HepG2 (cell line): Measurements from ENCODE around the gene ZCCHC3. TPM values are rescaled to one million over a fixed set of nuclear protein-coding genes. Genes with fewer than 3 reads are reported as not detected.

Experiments
- E2F1 ChIP-seq: sonication (generic); formaldehyde crosslinking; IDR thresholded peaks from 2 replicates; pipeline ENCODE4 v1.5.0; 2020; ENCODE audit warnings: missing genetic modification reagents
- FOXA3 ChIP-seq: IDR thresholded peaks from 2 replicates; pipeline ENCODE4 v1.6.1; 2016; ENCODE audit warnings: missing genetic modification reagents, missing compliant biosample characterization
- GFI1 ChIP-seq: sonication (generic); formaldehyde crosslinking; IDR thresholded peaks from 2 replicates; pipeline ENCODE4 v1.5.0; 2020; ENCODE audit warnings: missing genetic modification reagents, mild to moderate bottlenecking, borderline replicate concordance
- HNF1A ChIP-seq, 2 experiments: sonication (generic) in 1 of 2; formaldehyde crosslinking in 1 of 2; IDR thresholded peaks; 2 replicates each; pipeline versions ENCODE4 v1.4.0 to v1.6.1; 2016 to 2020; ENCODE audit warnings: borderline replicate concordance in 1 of 2, low read depth in 1 of 2, mild to moderate bottlenecking in 1 of 2, missing genetic modification reagents in 1 of 2
- KLF13 ChIP-seq: sonication (generic); formaldehyde crosslinking; IDR thresholded peaks from 2 replicates; pipeline ENCODE4 v1.4.0; 2020; ENCODE audit warnings: mild to moderate bottlenecking, missing genetic modification reagents
- NFKBIZ ChIP-seq: IDR thresholded peaks from 2 replicates; pipeline ENCODE4 v1.6.1; 2018; ENCODE audit warnings: missing genetic modification reagents, missing compliant biosample characterization
- SCMH1 ChIP-seq: sonication (generic); formaldehyde crosslinking; IDR thresholded peaks from 2 replicates; pipeline ENCODE4 v1.9.0; 2021; ENCODE audit warnings: missing genetic modification reagents, mild to moderate bottlenecking, borderline replicate concordance
- ZBTB3 ChIP-seq: sonication (generic); formaldehyde crosslinking; IDR thresholded peaks from 2 replicates; pipeline ENCODE4 v1.4.0; 2020; ENCODE audit warnings: low read depth, mild to moderate bottlenecking, moderate library complexity, missing genetic modification reagents, borderline replicate concordance
- ZBTB8A ChIP-seq: sonication (generic); formaldehyde crosslinking; IDR thresholded peaks from 2 replicates; pipeline ENCODE4 v1.4.0; 2020; ENCODE audit warnings: mild to moderate bottlenecking, low read depth, missing genetic modification reagents, borderline replicate concordance
- ZNF264 ChIP-seq: sonication (generic); formaldehyde crosslinking; IDR thresholded peaks from 2 replicates; pipeline ENCODE4 v1.4.0; 2020; ENCODE audit warnings: missing genetic modification reagents
- ZNF367 ChIP-seq: sonication (generic); formaldehyde crosslinking; IDR thresholded peaks from 2 replicates; pipeline ENCODE4 v1.4.0; 2020; ENCODE audit warnings: missing genetic modification reagents, borderline replicate concordance
- ZNF572 ChIP-seq: sonication (generic); formaldehyde crosslinking; IDR thresholded peaks from 2 replicates; pipeline ENCODE4 v1.5.1; 2020; ENCODE audit warnings: mild to moderate bottlenecking, missing genetic modification reagents
- ZNF652 ChIP-seq: IDR thresholded peaks from 2 replicates; pipeline ENCODE4 v1.6.1; 2016; ENCODE audit warnings: low read depth, borderline replicate concordance
- ZNF678 ChIP-seq: sonication (generic); formaldehyde crosslinking; IDR thresholded peaks from 2 replicates; pipeline ENCODE4 v1.4.0; 2020; ENCODE audit warnings: mild to moderate bottlenecking, missing genetic modification reagents
- ZNF691 ChIP-seq: sonication (generic); formaldehyde crosslinking; IDR thresholded peaks from 2 replicates; pipeline ENCODE4 v1.4.0; 2020; ENCODE audit warnings: missing genetic modification reagents, low read depth, mild to moderate bottlenecking, borderline replicate concordance
- polyA plus RNA-seq, 8 experiments: library from polyadenylated mRNA; depleted of rRNA in 3 of 8; stranded (reverse) in 7 of 8; unstranded in 1 of 8; fragments of >200 nt; fragmentation: Illumina TruSeq in 4 of 8; extraction: Trizol in 4 of 8; gene quantifications; 2 replicates each; pipeline versions ENCODE4 v1.2.1 to v1.2.3, GENCODE V29; 2011 to 2016; ENCODE audit warnings: low read depth in 4 of 8, missing spikeins in 1 of 8, mixed read lengths in 1 of 8; ENCODE audit not compliant: insufficient read depth in 1 of 8
- total RNA-seq, 5 experiments: library from RNA; depleted of rRNA; stranded (reverse); fragments of >200 nt; fragmentation: Illumina TruSeq; extraction: Trizol; gene quantifications; 2 replicates each; pipeline ENCODE4 v1.2.3, GENCODE V29; 2016; ENCODE audit warnings: low read depth in 1 of 5
- TF ChIP-seq, protein P1 (sequence below): sonication (generic); formaldehyde crosslinking; IDR thresholded peaks from 2 replicates; pipeline ENCODE4 v1.5.1; 2020; ENCODE audit warnings: mild to moderate bottlenecking, missing genetic modification reagents
- TF ChIP-seq, protein P2 (sequence below): sonication (generic); formaldehyde crosslinking; IDR thresholded peaks from 2 replicates; pipeline ENCODE4 v1.4.0; 2020; ENCODE audit warnings: mild to moderate bottlenecking, missing genetic modification reagents

Gene ZCCHC3
- total and polyA plus RNA-seq, 2 of the 13 experiments (the other 11 are each of a cell fraction or from before 2014, with no cell fraction given): 46.6 to 63.0 TPM

GRCh38 chr20:297925-298775 is 780 bp downstream of the ZCCHC3 start (continued):
- no peak for TF ChIP-seq E2F1
- no peak for TF ChIP-seq ZNF367 (CRISPR knock-in tag)
- TF ChIP-seq ZBTB8A (CRISPR knock-in tag): no peak
- no peak for TF ChIP-seq HNF1A (IDR thresholded peaks at IDR 0.05; ENCODE audit: low read depth)
- peak; percentile 42 for TF ChIP-seq HNF1A (CRISPR knock-in tag; IDR thresholded peaks at IDR 0.05; ENCODE audit: borderline replicate concordance)
- no peak for TF ChIP-seq ZNF572 (CRISPR knock-in tag)
- TF ChIP-seq FOXA3 (CRISPR knock-in tag): no peak
- no peak for TF ChIP-seq ZNF264 (CRISPR knock-in tag)
- no peak for TF ChIP-seq ZBTB3
- peak; percentile 97 for TF ChIP-seq KLF13
- no peak; the same call in 1 of the 2 replicates for TF ChIP-seq ZNF691 (CRISPR knock-in tag)
- no peak for TF ChIP-seq SCMH1 (CRISPR knock-in tag)
- TF ChIP-seq GFI1 (CRISPR knock-in tag): no peak
- TF ChIP-seq, protein P1, sequence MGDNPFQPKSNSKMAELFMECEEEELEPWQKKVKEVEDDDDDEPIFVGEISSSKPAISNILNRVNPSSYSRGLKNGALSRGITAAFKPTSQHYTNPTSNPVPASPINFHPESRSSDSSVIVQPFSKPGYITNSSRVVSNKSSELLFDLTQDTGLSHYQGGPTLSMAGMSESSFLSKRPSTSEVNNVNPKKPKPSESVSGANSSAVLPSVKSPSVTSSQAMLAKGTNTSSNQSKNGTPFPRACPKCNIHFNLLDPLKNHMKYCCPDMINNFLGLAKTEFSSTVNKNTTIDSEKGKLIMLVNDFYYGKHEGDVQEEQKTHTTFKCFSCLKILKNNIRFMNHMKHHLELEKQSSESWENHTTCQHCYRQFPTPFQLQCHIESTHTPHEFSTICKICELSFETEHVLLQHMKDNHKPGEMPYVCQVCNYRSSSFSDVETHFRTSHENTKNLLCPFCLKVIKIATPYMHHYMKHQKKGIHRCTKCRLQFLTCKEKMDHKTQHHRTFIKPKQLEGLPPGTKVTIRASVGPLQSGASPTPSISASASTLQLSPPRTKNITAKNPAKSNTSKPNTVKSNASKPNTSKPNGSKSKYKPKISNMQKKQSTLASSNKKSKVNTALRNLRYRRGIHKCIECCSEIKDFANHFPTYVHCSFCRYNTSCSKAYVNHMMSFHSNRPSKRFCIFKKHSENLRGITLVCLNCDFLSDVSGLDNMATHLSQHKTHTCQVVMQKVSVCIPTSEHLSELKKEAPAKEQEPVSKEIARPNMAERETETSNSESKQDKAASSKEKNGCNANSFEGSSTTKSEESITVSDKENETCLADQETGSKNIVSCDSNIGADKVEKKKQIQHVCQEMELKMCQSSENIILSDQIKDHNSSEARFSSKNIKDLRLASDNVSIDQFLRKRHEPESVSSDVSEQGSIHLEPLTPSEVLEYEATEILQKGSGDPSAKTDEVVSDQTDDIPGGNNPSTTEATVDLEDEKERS (CRISPR knock-in tag): 0 out of 2 replicates have a peak, but pooled peaks have one; percentile 66
- no peak for TF ChIP-seq NFKBIZ
- TF ChIP-seq, protein P2, sequence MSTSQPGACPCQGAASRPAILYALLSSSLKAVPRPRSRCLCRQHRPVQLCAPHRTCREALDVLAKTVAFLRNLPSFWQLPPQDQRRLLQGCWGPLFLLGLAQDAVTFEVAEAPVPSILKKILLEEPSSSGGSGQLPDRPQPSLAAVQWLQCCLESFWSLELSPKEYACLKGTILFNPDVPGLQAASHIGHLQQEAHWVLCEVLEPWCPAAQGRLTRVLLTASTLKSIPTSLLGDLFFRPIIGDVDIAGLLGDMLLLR (CRISPR knock-in tag): peak; percentile 87
- no peak for TF ChIP-seq ZNF652 (CRISPR knock-in tag)
- TF ChIP-seq ZNF678 (CRISPR knock-in tag): 0 out of 2 replicates have a peak, but pooled peaks have one; percentile 27
